Measurements from ENCODE around the gene ZNF331.

Gene ZNF331

DNA sequence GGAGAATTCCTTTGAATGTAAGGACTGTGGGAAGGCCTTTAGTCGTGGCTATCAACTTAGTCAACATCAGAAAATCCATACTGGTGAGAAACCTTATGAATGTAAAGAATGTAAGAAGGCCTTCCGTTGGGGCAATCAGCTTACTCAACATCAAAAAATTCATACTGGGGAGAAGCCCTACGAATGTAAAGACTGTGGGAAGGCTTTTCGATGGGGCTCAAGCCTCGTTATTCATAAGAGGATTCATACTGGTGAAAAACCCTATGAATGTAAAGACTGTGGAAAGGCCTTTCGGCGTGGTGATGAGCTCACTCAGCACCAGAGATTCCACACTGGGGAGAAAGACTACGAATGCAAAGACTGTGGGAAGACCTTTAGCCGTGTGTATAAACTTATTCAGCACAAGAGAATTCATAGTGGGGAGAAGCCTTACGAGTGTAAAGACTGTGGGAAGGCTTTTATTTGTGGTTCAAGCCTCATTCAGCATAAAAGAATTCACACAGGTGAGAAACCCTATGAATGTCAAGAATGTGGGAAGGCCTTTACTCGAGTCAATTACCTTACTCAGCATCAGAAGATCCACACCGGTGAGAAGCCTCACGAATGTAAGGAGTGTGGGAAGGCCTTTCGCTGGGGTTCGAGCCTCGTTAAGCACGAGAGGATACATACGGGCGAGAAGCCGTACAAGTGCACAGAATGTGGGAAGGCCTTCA is 39.2 kb downstream of the ZNF331 start:
- no peak for TF ChIP-seq YY1 (IDR thresholded peaks at IDR 0.05; ENCODE audit: insufficient read depth, insufficient read length)
- no peak for TF ChIP-seq SUZ12 (IDR thresholded peaks at IDR 0.05; ENCODE audit: extremely low read depth, insufficient read depth, insufficient read length)
- peak; percentile 94 for TF ChIP-seq ZNF274 (IDR thresholded peaks at IDR 0.05; ENCODE audit: low read depth, low read length)
- Histone ChIP-seq H3K36me3 (ENCODE audit: insufficient read depth, insufficient read length, low read length) (peaks cover 56% of the 10 kb centered on the region), H3K9me3 (ENCODE audit: insufficient read depth, low read length) (peaks cover 70% of the 10 kb centered on the region), H3K9ac (ENCODE audit: insufficient read length, low read depth) (no peak overlapping the region), H3K4me3 (ENCODE audit: insufficient read length, low read depth) (no peak overlapping the region), H3K4me1 (ENCODE audit: insufficient read depth, insufficient read length) (no peaks in the 10 kb centered on the region), H3K27me3 (ENCODE audit: insufficient read depth, insufficient read length) (no peaks in the 10 kb centered on the region)
- no peak for DNase-seq (ENCODE audit: low read depth, low spot score)

DNA sequence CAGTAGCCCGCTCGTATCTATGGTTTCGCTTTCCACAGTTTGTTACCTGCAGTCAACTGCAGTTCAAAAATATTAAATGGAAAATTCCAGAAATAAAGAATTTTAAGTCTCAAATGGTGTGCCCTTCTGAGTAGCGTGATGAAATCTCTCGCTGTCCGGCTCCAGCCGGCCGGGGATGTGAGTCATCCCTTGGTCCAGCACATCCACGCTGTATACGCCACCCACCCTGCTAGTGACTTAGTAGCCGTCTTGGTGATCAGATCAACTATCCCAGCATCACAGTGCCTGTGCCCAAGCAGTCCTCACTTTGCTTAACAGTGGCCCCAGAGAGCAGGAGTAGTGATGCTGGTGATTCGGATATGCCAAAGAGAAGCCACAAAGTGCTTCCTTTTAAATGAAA is 40.0 kb downstream of the ZNF331 start:
- no peak for DNase-seq (ENCODE audit: low read depth, low spot score)
- no peak overlapping the region for H3K4me3 ChIP-seq (ENCODE audit: insufficient read length, low read depth)
- no peaks in the 10 kb centered on the region for H3K4me1 ChIP-seq (ENCODE audit: insufficient read depth, insufficient read length)
- TF ChIP-seq SUZ12 (IDR thresholded peaks at IDR 0.05; ENCODE audit: extremely low read depth, insufficient read depth, insufficient read length) = no peak
- TF ChIP-seq ZNF274 (IDR thresholded peaks at IDR 0.05; ENCODE audit: low read depth, low read length) = no peak
- TF ChIP-seq YY1 (IDR thresholded peaks at IDR 0.05; ENCODE audit: insufficient read depth, insufficient read length) = no peak
- H3K9ac ChIP-seq (ENCODE audit: insufficient read length, low read depth) = no peak overlapping the region
- no peaks in the 10 kb centered on the region for H3K27me3 ChIP-seq (ENCODE audit: insufficient read depth, insufficient read length)
- peaks cover 53% of the 10 kb centered on the region for H3K36me3 ChIP-seq (ENCODE audit: insufficient read depth, insufficient read length, low read length)
- H3K9me3 ChIP-seq (ENCODE audit: insufficient read depth, low read length) = peaks cover 70% of the 10 kb centered on the region

- H3K27me3 ChIP-seq (ENCODE audit: insufficient read depth, insufficient read length) = no peaks in the 10 kb centered on the region
- H3K9me3 ChIP-seq (ENCODE audit: insufficient read depth, low read length) = peaks cover 58% of the 10 kb centered on the region
- no peak for DNase-seq (ENCODE audit: low read depth, low spot score)
- H3K4me1 ChIP-seq (ENCODE audit: insufficient read depth, insufficient read length) = no peaks in the 10 kb centered on the region
- H3K36me3 ChIP-seq (ENCODE audit: insufficient read depth, insufficient read length, low read length) = peaks cover 38% of the 10 kb centered on the region
- no peak overlapping the region for H3K9ac ChIP-seq (ENCODE audit: insufficient read length, low read depth)
- no peak overlapping the region for H3K4me3 ChIP-seq (ENCODE audit: insufficient read length, low read depth)
- TF ChIP-seq YY1 (IDR thresholded peaks at IDR 0.05; ENCODE audit: insufficient read depth, insufficient read length) = no peak
- TF ChIP-seq SUZ12 (IDR thresholded peaks at IDR 0.05; ENCODE audit: extremely low read depth, insufficient read depth, insufficient read length) = no peak
- TF ChIP-seq ZNF274 (IDR thresholded peaks at IDR 0.05; ENCODE audit: low read depth, low read length) = no peak
Measured at GRCh38 chr19:53579518-53579917, 41.6 kb downstream of the ZNF331 start.

GRCh38 chr19:53580871-53581835 is 43.2 kb downstream of the ZNF331 start:
- H3K4me1 ChIP-seq (ENCODE audit: insufficient read depth, insufficient read length) = no peaks in the 10 kb centered on the region
- peaks cover 28% of the 10 kb centered on the region for H3K36me3 ChIP-seq (ENCODE audit: insufficient read depth, insufficient read length, low read length)
- no peak for DNase-seq (ENCODE audit: low read depth, low spot score)
- no peaks in the 10 kb centered on the region for H3K27me3 ChIP-seq (ENCODE audit: insufficient read depth, insufficient read length)
- H3K9me3 ChIP-seq (ENCODE audit: insufficient read depth, low read length) = peaks cover 45% of the 10 kb centered on the region
- H3K9ac ChIP-seq (ENCODE audit: insufficient read length, low read depth) = no peak overlapping the region
- no peak overlapping the region for H3K4me3 ChIP-seq (ENCODE audit: insufficient read length, low read depth)
- TF ChIP-seq SUZ12 (IDR thresholded peaks at IDR 0.05; ENCODE audit: extremely low read depth, insufficient read depth, insufficient read length) = no peak
- no peak for TF ChIP-seq YY1 (IDR thresholded peaks at IDR 0.05; ENCODE audit: insufficient read depth, insufficient read length)
- no peak for TF ChIP-seq ZNF274 (IDR thresholded peaks at IDR 0.05; ENCODE audit: low read depth, low read length)

GRCh38 chr19:53581871-53582279 is 43.9 kb downstream of the ZNF331 start:
- Histone ChIP-seq H3K4me3 (ENCODE audit: insufficient read length, low read depth) (no peak overlapping the region), H3K36me3 (ENCODE audit: insufficient read depth, insufficient read length, low read length) (peaks cover 21% of the 10 kb centered on the region), H3K9me3 (ENCODE audit: insufficient read depth, low read length) (peaks cover 43% of the 10 kb centered on the region), H3K4me1 (ENCODE audit: insufficient read depth, insufficient read length) (no peaks in the 10 kb centered on the region), H3K27me3 (ENCODE audit: insufficient read depth, insufficient read length) (no peaks in the 10 kb centered on the region), H3K9ac (ENCODE audit: insufficient read length, low read depth) (no peak overlapping the region)
- no peak for DNase-seq (ENCODE audit: low read depth, low spot score)
- TF ChIP-seq YY1 (IDR thresholded peaks at IDR 0.05; ENCODE audit: insufficient read depth, insufficient read length) = no peak
- no peak for TF ChIP-seq SUZ12 (IDR thresholded peaks at IDR 0.05; ENCODE audit: extremely low read depth, insufficient read depth, insufficient read length)
- no peak for TF ChIP-seq ZNF274 (IDR thresholded peaks at IDR 0.05; ENCODE audit: low read depth, low read length)

GRCh38 chr19:53583181-53583580 is 45.2 kb downstream of the ZNF331 start:
- TF ChIP-seq SUZ12 (IDR thresholded peaks at IDR 0.05; ENCODE audit: extremely low read depth, insufficient read depth, insufficient read length) (no peak), YY1 (IDR thresholded peaks at IDR 0.05; ENCODE audit: insufficient read depth, insufficient read length) (no peak), ZNF274 (IDR thresholded peaks at IDR 0.05; ENCODE audit: low read depth, low read length) (no peak)
- no peak overlapping the region for H3K4me3 ChIP-seq (ENCODE audit: insufficient read length, low read depth)

GRCh38 chr19:53586277-53586691 is 48.3 kb downstream of the ZNF331 start:
- Histone ChIP-seq H3K36me3 (ENCODE audit: insufficient read depth, insufficient read length, low read length) (no peaks in the 10 kb centered on the region), H3K27me3 (ENCODE audit: insufficient read depth, insufficient read length) (no peaks in the 10 kb centered on the region), H3K9me3 (ENCODE audit: insufficient read depth, low read length) (peaks cover 8% of the 10 kb centered on the region; the same call in 1 of the 2 replicates), H3K9ac (ENCODE audit: insufficient read length, low read depth) (no peak overlapping the region), H3K4me3 (ENCODE audit: insufficient read length, low read depth) (no peak overlapping the region), H3K4me1 (ENCODE audit: insufficient read depth, insufficient read length) (no peaks in the 10 kb centered on the region)
- TF ChIP-seq YY1 (IDR thresholded peaks at IDR 0.05; ENCODE audit: insufficient read depth, insufficient read length) (no peak), SUZ12 (IDR thresholded peaks at IDR 0.05; ENCODE audit: extremely low read depth, insufficient read depth, insufficient read length) (no peak), ZNF274 (IDR thresholded peaks at IDR 0.05; ENCODE audit: low read depth, low read length) (no peak)
- DNase-seq (ENCODE audit: low read depth, low spot score) = no peak

More at GRCh38 chr19:53583181-53583580, 45.2 kb downstream of the ZNF331 start:
- peaks cover 30% of the 10 kb centered on the region for H3K9me3 ChIP-seq (ENCODE audit: insufficient read depth, low read length)
- H3K27me3 ChIP-seq (ENCODE audit: insufficient read depth, insufficient read length) = no peaks in the 10 kb centered on the region
- peaks cover 7% of the 10 kb centered on the region for H3K36me3 ChIP-seq (ENCODE audit: insufficient read depth, insufficient read length, low read length)
- no peaks in the 10 kb centered on the region for H3K4me1 ChIP-seq (ENCODE audit: insufficient read depth, insufficient read length)
- DNase-seq (ENCODE audit: low read depth, low spot score) = no peak
- H3K9ac ChIP-seq (ENCODE audit: insufficient read length, low read depth) = no peak overlapping the region

Measured in NT2/D1 (cell line).